HEK293 (cell line): ENCODE measurements around the gene TIGD4.

Source experiments
- CTCF ChIA-PET: fragments of 350-600 bp; formaldehyde crosslinking; extraction: SDS; loops from one replicate; lab custom pipeline; 2021; ENCODE audit warnings: antibody characterized with exemption; lab: Yijun Ruan, JAX
- POLR2A ChIA-PET: fragments of 300-600 bp; formaldehyde crosslinking; extraction: SDS; loops from one replicate; lab custom pipeline; 2020; ENCODE audit warnings: antibody characterized with exemption, inconsistent platforms; lab: Yijun Ruan, JAX
- H3K27ac ChIP-seq: fragments of 200-500 bp; sonication (Bioruptor generic); 2 replicates; pipeline ENCODE4 v1.5.1; 2014; ENCODE audit warnings: low read depth, low read length, control low read depth, inconsistent platforms; ENCODE audit errors: extremely low read depth
- H3K36me3 ChIP-seq, 2 experiments: fragments of 200-500 bp in 1 of 2; sonication (Bioruptor generic) in 1 of 2; 1 replicate in 1 of 2; 2 replicates in 1 of 2; pipeline ENCODE4 v1.5.1; 2014 to 2017; ENCODE audit warnings: inconsistent platforms in 2 of 2, low read length in 2 of 2; ENCODE audit not compliant: control insufficient read depth in 2 of 2, insufficient read depth in 1 of 2
- H3K4me1 ChIP-seq: fragments of 200-500 bp; sonication (Bioruptor generic); 2 replicates; pipeline ENCODE4 v1.5.1; 2014; ENCODE audit warnings: mild to moderate bottlenecking, low read length, inconsistent platforms; ENCODE audit not compliant: control insufficient read depth, insufficient read depth
- H3K4me3 ChIP-seq: 2 replicates; pipeline ENCODE4 v1.5.1; 2011; ENCODE audit warnings: low read depth, mild to moderate bottlenecking, control low read depth, low read length, moderate library complexity
- H3K9me3 ChIP-seq: fragments of 200-500 bp; sonication (Bioruptor generic); 2 replicates; pipeline ENCODE4 v1.5.1; 2014; ENCODE audit warnings: low read depth, low read length, inconsistent platforms; ENCODE audit not compliant: control insufficient read depth, insufficient read depth
- HIC1 ChIP-seq: fragments of 450-650 bp; formaldehyde crosslinking; IDR thresholded peaks from 2 replicates; pipeline ENCODE4 v1.5.1; 2016; ENCODE audit warnings: missing biosample characterization, missing genetic modification characterization
- KLF7 ChIP-seq: fragments of 450-650 bp; formaldehyde crosslinking; IDR thresholded peaks from 2 replicates; pipeline ENCODE4 v1.5.1; 2016; ENCODE audit warnings: missing biosample characterization, missing genetic modification characterization, borderline replicate concordance
- OVOL3 ChIP-seq: fragments of 450-650 bp; formaldehyde crosslinking; IDR thresholded peaks from 2 replicates; pipeline ENCODE4 v1.5.1; 2016; ENCODE audit warnings: missing biosample characterization, missing genetic modification characterization
- SETDB1 ChIP-seq: IDR thresholded peaks from one replicate; pipeline ENCODE4 v1.6.1; 2017; ENCODE audit warnings: mild to moderate bottlenecking, low read length, moderate library complexity, mixed read lengths; ENCODE audit not compliant: insufficient read length
- ZBTB26 ChIP-seq: fragments of 450-650 bp; formaldehyde crosslinking; optimal IDR thresholded peaks from 2 replicates; pipeline ENCODE3; 2016; ENCODE audit warnings: missing biosample characterization, mild to moderate bottlenecking, missing genetic modification characterization
- ZBTB49 ChIP-seq: fragments of 450-650 bp; formaldehyde crosslinking; IDR thresholded peaks from 2 replicates; pipeline ENCODE4 v1.5.1; 2016; ENCODE audit warnings: missing biosample characterization, missing genetic modification characterization, low read depth
- ZBTB6 ChIP-seq: fragments of 450-650 bp; formaldehyde crosslinking; IDR thresholded peaks from 2 replicates; pipeline ENCODE4 v1.5.1; 2017; ENCODE audit warnings: missing biosample characterization, missing genetic modification characterization
- ZFP3 ChIP-seq: fragments of 450-650 bp; formaldehyde crosslinking; IDR thresholded peaks from 2 replicates; pipeline ENCODE4 v1.5.1; 2016; ENCODE audit warnings: low read depth, missing biosample characterization, missing genetic modification characterization
- ZNF138 ChIP-seq: fragments of 450-650 bp; formaldehyde crosslinking; IDR thresholded peaks from 2 replicates; pipeline ENCODE4 v1.5.1; 2016; ENCODE audit warnings: missing biosample characterization, missing genetic modification characterization, borderline replicate concordance
- ZNF202 ChIP-seq: fragments of 450-650 bp; formaldehyde crosslinking; IDR thresholded peaks from 2 replicates; pipeline ENCODE4 v1.5.1; 2016; ENCODE audit warnings: missing biosample characterization, missing genetic modification characterization, borderline replicate concordance
- ZNF266 ChIP-seq: fragments of 450-650 bp; formaldehyde crosslinking; IDR thresholded peaks from 2 replicates; pipeline ENCODE4 v1.5.1; 2016; ENCODE audit warnings: missing biosample characterization, missing genetic modification characterization, low read depth
- ZNF311 ChIP-seq: fragments of 450-650 bp; formaldehyde crosslinking; IDR thresholded peaks from 2 replicates; pipeline ENCODE4 v1.5.1; 2017; ENCODE audit warnings: missing biosample characterization, missing genetic modification characterization, borderline replicate concordance
- ZNF670 ChIP-seq: fragments of 450-650 bp; formaldehyde crosslinking; IDR thresholded peaks from 2 replicates; pipeline ENCODE4 v1.5.1; 2016; ENCODE audit warnings: missing biosample characterization, missing genetic modification characterization, low read depth
- ZSCAN16 ChIP-seq: fragments of 450-650 bp; formaldehyde crosslinking; IDR thresholded peaks from 2 replicates; pipeline ENCODE4 v1.5.1; 2016; ENCODE audit warnings: missing biosample characterization, missing genetic modification characterization
- ZSCAN18 ChIP-seq: fragments of 450-650 bp; formaldehyde crosslinking; IDR thresholded peaks from 2 replicates; pipeline ENCODE4 v1.5.1; 2016; ENCODE audit warnings: missing biosample characterization, missing genetic modification characterization

The TIGD4 gene

GRCh38 chr4:152815078-152815477 is 35.5 kb upstream of the TIGD4 start (continued):
- TF ChIP-seq HIC1 (tag by site-specific recombination) (no peak), SETDB1 (no peak), ZBTB49 (tag by site-specific recombination) (no peak), ZNF202 (tag by site-specific recombination) (no peak), KLF7 (tag by site-specific recombination) (no peak), ZNF138 (tag by site-specific recombination) (no peak), ZBTB6 (tag by site-specific recombination) (no peak)

- H3K27ac ChIP-seq: no peak overlapping the region
- ChIA-PET CTCF (no interaction called here), POLR2A (interaction anchor here (0.7 kb wide), 1 partner anchor 76 kb away, joined by 11 read pairs; no protein-coding TSS in a partner anchor)
- H3K36me3 ChIP-seq: no peaks in the 10 kb centered on the region; a peak in 1 of 3 replicates
- H3K4me3 ChIP-seq: no peak overlapping the region
- H3K9me3 ChIP-seq: no peaks in the 10 kb centered on the region
- no peaks in the 10 kb centered on the region for H3K4me1 ChIP-seq
- no peak for TF ChIP-seq ZBTB26 (tag by site-specific recombination)
- TF ChIP-seq ZSCAN16 (tag by site-specific recombination): no peak
- TF ChIP-seq ZNF311 (tag by site-specific recombination): no peak
- no peak for TF ChIP-seq ZNF266
- no peak for TF ChIP-seq ZNF670 (tag by site-specific recombination)
- TF ChIP-seq ZFP3: no peak
- no peak for TF ChIP-seq OVOL3 (tag by site-specific recombination)
- no peak for TF ChIP-seq ZSCAN18 (tag by site-specific recombination)
Measured at GRCh38 chr4:152810715-152811287, 31.3 kb upstream of the TIGD4 start.
